Mammary epithelial cell (primary cell): ENCODE results near the gene ZCCHC8.

Experiments
- EZH2 ChIP-seq: IDR thresholded peaks from 2 replicates; pipeline ENCODE4 v1.6.1; 2012; ENCODE audit warnings: low read length, inconsistent platforms, borderline replicate concordance
- TF ChIP-seq, protein P1 (sequence below), 2 donors: IDR thresholded peaks in 1 of 2; conservative IDR thresholded peaks in 1 of 2; 2 replicates each; pipeline ENCODE4 v1.5.1; 2011 to 2012; ENCODE audit warnings: inconsistent platforms in 2 of 2, low read length in 2 of 2, mild to moderate bottlenecking in 2 of 2, control low read depth in 1 of 2, low read depth in 1 of 2; ENCODE audit not compliant: insufficient read depth in 1 of 2; ENCODE audit errors: extremely low read depth in 1 of 2

GRCh38 chr12:122513660-122514059 lies 12.9 kb upstream of the ZCCHC8 start:
- TF ChIP-seq, protein P1, sequence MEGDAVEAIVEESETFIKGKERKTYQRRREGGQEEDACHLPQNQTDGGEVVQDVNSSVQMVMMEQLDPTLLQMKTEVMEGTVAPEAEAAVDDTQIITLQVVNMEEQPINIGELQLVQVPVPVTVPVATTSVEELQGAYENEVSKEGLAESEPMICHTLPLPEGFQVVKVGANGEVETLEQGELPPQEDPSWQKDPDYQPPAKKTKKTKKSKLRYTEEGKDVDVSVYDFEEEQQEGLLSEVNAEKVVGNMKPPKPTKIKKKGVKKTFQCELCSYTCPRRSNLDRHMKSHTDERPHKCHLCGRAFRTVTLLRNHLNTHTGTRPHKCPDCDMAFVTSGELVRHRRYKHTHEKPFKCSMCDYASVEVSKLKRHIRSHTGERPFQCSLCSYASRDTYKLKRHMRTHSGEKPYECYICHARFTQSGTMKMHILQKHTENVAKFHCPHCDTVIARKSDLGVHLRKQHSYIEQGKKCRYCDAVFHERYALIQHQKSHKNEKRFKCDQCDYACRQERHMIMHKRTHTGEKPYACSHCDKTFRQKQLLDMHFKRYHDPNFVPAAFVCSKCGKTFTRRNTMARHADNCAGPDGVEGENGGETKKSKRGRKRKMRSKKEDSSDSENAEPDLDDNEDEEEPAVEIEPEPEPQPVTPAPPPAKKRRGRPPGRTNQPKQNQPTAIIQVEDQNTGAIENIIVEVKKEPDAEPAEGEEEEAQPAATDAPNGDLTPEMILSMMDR (conservative IDR thresholded peaks at IDR 0.05 in 1 of 2, IDR thresholded peaks at IDR 0.05 in 1 of 2; ENCODE audit: extremely low read depth in 1 of 2, insufficient read depth in 1 of 2, low read depth in 1 of 2, low read length in 2 of 2): no peak
- TF ChIP-seq EZH2: no peak
